HG02840 (cell line): ENCODE measurements around the gene MAPK11.

Experiments used
- ATAC-seq: cut with Tn5 transposase; IDR thresholded peaks from one replicate; pipeline ENCODE4 v1.9.1; 2021; ENCODE audit warnings: mild to moderate bottlenecking, moderate library complexity, moderate number of reproducible peaks; ENCODE audit not compliant: unreplicated experiment, low FRiP score

MAPK11 gene

DNA sequence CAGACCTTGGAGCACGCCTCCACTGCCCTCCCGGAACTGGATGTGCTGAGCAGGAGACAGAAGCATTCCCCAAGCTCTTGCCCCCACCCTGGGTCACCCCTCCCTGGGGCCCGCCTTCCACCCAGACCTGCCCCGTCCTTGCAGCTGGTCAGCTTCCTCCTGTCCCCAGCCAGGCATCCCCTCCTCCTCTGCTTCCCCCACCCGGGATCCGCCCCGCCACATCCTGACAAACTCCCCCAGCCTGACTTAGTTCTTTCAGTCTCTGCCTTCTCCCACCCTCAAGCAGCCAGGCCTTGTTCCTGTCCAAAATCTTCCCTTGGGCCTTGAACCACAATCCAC, 38.4 kb upstream of the MAPK11 start:
- no peak for ATAC-seq

DNA sequence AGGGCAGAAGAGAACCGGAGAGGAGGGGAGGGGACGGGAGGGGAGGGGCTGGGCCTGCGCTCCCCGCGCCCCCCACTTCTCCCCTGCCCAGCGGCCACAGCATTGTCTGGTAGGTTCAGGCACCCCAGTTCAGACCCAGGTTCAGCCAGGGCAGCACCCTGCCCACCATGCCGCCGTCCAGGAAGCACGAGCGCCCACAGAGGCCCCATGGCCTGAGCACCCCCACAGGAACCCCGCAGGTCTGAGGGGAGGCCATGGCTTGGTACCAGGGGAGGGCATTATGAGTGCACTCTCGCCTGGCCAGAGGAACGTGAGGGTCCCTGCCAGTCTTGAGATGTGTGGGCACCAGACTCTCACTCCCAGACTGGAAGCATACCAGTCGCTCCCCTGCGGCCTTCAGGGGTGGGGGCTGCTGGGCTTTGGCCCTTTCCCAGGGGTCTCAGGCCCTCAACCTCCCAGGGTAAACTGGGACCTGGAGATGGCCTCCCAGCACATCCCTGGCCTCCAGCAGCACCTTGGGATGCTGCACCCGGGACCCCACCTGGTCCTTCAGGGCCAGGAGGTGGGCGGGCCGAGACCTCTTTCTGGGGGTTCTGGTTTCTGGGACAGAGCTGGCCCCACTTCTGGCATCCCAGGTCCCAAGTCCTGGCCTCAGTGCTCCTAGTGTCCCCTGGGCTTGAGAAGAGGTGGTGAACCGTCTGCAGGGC, 37.9 kb upstream of the MAPK11 start:
- no peak for ATAC-seq

DNA sequence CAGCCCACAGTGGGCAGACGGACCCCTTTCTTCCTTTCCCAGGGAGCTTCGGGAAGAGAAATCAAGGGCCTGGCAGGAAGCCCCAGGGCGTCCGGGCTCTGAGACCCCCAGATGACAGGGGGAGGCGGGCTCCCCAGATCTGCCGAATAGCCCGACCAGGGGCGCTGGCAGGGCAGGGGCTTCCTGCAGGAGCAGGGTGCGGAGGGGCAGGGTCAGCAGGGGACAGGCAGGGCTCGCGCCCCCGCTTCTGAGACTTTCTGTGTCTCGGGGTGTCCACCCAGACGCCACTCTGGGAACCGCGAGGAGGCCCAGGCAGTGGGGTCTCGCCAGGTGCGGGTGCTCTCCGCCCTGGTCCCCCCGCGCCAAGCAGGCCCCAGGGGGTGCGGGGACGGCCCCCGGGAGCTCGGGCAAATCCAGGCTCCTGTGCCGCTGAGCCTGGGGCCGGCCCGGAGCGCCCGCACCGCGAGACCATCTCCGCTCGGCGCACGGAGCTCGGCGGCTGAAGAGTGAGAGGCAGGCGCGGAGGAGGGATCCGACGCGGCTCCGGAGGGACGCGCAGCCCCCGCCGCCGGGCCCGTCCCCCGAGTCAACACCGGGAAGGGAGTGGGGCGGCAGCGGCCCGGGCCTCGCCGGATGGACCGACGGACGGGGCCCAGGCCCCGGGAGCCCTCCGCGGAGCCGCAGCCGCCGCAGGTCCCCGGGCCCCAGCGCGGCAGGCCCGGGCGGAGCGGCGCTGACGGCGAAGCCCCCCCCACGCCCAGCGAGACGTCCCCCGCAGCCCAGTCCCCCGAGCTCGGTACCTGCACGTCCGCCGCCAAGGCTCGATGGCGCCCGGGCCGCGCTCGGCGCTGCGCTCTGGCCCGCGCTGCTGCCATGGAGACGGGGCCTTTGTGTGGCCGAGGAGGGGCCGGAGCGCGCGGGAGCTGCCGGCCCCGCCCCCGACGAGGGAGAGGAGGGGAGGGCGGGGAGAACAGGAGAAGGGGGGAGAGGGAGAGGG, 36.9 kb upstream of the MAPK11 start, which contains the start of gene PLXNB2:
TSS of gene PLXNB2 (minus strand) at position 894 of the 997 bp plus-strand sequence. CDS start 17,062 bp downstream, outside the sequence.
- ATAC-seq, result no peak

DNA sequence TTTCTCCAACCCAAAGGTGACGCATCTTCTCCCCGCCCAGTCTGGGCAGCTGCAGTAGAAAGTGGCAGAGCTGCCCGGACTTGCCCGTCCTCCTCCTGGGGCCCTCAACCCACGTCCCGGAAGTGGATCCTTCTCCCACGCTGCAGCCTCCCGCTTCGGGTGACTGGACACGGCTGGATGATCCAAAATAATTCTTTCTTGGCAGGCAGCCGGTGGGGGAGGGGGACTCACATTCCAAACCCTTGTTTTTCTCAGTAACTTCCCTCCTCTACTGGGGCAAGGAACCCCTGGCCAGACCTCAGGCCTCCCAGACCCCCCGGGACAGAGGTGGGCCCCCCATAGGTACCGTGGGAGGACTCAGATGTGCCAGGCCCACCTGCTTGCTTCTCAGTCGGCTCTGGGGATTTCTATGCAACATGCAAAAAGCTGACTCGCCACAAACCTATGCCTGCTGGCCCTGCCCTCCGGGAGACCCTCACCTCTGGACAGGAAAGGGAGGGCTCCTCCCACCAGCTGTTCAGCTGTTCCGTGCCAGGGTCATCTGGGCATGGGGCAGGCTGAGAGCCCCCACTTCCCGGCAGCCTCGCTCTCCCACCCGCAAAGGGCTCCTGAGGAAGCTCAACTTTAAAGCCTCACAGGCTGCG, 35.9 kb upstream of the MAPK11 start:
- ATAC-seq, result no peak

DNA sequence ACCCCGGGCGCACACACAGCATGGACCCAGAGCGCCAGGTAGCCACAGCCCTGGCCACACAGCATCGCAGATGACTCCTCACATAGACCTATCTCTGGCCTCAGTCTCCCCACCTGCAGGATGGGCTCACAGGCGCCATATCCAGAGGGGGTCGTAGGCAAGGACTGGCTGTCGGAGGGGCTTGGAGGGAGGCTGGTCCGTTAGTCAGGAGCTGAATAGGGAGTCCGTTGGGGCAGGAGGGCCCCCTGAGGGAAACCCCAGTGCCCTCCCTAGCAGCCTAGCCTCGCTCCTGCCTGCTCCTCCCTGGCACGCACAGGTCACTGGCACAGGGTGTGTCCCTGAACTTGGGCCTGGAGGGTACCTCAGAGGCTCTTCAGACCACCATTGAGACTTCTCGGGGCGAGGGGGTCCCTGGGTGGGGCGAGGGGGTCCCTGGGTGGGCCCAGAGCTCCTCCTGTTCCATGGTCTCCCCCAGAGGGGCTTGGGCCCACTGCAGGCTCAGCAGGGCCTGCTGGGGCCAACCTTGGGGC, 35.3 kb upstream of the MAPK11 start:
- ATAC-seq, result no peak

DNA sequence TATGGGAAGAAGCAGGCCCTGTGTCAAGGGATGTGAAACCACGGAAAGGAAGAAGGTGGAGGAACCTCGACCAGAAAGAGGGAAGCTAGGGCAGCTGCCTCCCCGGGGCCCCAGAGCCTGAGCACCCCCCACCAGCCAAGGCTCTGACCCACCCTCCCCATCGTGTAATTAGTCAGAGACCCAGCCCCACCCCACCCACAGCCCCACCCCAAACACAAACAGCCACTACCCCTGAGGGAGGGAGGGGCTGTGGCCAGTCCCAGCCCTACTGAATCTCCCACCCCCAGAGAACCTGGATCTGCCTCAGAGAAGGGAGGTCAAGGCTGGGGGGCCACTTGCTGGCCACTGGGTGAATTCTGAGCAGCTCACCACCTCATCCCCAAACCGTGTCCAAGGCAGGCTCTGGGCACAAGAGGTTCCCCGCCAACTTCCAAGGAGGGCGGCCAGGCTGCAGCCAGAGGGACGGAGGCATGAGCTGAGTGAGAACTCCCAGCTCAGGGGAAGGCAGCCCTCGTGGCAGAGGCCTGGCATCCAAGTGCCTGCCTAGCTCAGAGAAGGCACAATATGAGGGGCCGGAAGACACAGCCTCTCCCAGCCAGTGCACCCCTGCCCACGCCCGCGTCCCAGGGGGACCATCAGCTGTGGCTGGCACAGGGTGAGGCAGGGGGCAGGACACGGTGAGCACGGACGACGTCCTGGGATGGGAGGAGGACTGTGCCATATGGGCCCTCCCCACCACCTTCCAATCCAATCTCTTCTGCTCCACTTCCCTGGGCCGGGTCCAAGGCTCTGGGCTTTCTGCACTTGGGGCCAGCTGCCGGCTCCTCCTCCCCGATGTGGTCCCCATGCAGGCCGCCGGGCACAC, 34.6 kb upstream of the MAPK11 start:
- ATAC-seq, result no peak

DNA sequence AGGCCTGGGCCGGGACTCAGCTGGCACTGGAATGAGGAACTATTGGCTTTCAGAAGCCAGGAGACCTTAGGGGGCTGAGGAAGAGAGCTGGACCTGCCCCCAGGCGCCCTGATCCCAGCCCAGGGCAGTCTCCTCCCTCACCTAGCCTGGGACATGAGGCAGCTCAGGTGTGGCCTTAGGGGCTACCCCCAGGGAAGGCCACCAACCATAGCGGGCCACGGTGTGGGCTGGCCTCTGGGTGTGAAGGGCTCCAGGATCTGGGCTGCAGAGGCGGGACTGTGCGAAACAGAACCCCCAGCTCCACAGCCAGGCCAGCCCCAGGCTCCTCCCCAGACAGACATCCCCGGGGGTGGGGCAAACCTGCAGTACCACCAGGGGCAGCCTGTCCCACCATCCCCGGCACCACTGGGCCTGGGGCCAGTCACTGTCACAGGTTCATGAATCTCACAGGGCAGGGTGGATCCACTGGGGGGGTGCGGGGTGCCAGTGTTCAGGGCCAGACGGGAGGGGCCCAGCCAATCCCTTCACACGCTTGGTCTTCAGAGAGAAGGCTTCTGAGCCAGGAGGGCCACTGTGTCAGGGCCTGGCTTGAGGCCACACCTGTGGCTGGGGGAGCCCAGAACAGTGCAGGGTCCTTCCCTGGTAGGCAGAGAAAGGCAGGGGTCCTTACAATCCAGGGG, 33.8 kb upstream of the MAPK11 start:
- no peak for ATAC-seq

DNA sequence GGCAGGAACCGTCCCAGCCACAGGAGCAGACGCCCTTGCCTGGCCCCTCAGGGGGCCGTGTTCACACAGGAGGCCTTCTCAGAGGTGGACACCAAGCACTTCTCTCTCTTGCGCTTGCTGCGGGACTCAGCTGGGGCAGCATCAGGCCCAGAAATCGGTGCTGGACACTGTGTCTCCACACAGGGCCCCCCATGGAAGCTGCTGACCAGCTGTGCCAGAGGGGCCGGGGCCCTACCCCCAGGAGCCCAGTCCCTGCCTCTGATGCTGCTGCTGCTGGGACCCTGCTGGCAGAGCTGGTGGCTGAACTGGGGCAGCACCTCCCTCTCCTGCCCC, 33.3 kb upstream of the MAPK11 start:
- no peak for ATAC-seq

DNA sequence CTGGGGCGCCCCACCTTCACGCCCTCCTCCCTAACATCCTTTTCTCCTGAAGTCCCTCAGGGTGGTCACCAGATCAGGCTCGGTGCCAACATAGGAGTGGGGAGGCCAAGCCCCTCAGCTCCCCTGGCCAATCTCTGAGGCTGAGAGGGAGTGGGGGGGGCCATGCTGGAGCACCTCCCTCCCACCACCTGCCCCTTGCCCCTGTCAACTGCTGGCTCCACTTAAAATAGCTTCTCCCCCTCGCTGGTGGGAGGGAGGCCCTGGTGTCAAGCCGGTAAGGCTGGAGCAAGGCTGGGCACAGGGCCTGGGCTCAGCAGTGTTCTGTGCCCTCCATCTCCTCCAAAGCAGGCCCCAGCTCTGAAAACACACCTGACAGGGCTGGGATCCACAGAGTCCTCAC, 32.4 kb upstream of the MAPK11 start:
- ATAC-seq, result no peak

DNA sequence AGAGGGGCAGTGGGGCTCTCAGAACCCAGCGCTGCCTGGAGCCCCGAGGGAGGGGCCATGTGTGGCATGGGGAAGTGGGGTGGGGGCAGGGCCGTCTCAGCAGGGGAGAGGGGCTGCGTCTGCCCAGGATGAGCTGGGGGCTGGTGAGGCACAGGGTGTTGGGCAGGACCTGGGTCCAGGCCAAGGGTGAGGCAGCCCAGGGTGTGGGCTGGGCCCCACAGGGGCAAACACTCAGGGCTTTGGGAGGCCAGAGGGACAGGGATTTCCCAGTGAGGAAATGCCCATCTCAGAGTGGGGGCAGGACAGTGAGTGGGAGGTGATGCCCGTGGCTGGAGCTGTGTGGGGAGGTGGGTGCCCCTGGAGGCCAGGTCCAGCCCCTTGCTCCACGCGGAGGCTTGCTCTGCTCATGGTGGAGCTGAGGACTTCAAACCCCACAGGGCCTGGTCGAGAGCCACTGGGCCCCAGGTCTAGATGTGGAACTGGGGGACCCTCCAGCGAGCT, 31.9 kb upstream of the MAPK11 start:
- no peak for ATAC-seq

DNA sequence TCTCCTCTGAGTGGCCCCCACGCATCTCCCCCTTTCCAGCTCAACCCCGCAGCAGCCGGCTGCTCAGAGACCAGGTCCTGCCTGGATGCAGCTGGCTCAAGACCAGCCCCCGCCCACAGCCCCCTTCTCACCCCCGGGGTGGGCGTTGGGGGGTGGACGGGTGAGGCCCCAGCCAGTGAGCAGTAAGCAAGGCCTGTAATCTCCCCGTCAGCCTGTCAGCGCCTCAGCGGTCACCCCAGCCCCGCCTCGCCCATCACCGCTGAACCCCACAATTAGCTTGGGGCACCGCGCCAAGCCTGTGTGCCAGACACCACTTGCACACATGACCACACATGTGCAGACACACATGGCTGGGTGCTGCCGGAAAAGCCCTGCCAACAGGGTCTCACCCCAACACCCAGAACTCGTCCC, 31.4 kb upstream of the MAPK11 start:
- no peak for ATAC-seq

DNA sequence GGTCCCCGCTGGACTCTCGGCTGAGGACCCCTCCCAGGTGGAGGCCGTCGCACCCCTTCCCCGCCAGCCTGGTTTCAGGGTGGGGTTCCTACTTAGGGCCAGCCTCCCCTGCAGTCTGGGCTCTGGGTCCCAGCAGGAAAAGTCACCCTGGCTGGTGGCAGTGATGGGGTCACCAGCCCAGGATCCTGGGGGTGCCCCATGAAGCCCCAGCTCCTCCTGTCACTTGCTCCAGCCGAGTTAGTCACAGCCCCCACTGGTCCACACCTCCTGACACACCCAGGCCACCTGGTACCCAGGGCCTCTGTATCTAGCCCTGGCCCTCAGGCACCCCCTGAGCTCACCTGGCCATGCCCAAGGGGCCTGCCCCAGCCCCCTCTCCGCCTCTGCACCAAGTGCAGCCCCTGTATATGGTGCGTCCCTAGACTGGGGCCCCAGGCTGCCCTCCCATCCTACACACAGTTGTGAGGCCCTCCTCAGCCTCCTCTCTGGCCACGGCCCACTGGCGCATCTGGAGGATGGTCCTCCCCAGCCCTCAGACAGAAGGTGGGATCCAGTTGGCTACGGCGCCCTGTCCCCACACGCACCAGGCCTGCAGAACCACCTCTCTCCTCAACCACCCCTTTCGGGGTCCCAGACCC, 30.6 kb upstream of the MAPK11 start:
- ATAC-seq, result no peak

DNA sequence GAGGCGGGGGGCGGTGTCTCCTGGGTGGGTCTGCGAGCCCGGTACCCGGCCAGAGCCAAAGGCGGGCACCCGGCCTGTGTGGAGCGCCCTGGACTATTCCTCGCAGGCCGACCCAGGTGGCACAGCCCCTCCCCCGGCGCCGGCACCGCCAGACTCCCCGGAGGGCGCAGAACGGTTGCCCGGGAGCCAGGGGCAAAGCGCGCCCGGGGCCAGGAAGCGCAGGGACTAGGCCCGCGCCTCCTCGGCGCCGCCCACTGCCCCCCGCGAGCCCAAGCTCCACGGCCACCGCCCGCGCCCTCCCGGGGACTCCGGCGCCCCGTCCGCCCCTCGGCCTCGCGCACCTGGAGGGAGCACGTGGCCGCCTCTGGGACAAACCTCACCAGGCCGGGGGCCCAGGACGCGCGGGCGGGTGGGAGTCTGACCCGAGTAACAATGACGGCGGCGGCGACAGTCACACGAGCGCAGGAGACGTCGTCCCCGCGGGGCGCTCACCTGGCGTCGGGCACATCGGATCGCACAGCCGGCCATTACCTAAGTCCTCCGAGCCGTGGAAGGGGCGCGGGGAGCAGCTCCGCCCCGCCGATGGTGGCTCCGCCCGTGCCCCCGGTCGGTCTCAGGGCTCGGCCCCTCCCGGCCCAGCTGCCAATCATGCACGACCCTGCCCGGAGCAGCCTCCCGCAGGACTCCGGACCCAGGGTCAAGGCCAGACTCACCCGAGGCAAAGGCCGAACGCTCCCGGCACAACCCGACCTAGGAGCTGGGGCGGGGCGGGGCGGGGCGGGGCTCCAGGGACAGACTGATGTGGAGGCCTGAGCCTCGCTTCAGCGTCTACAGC, 29.8 kb upstream of the MAPK11 start:
- ATAC-seq, result no peak

DNA sequence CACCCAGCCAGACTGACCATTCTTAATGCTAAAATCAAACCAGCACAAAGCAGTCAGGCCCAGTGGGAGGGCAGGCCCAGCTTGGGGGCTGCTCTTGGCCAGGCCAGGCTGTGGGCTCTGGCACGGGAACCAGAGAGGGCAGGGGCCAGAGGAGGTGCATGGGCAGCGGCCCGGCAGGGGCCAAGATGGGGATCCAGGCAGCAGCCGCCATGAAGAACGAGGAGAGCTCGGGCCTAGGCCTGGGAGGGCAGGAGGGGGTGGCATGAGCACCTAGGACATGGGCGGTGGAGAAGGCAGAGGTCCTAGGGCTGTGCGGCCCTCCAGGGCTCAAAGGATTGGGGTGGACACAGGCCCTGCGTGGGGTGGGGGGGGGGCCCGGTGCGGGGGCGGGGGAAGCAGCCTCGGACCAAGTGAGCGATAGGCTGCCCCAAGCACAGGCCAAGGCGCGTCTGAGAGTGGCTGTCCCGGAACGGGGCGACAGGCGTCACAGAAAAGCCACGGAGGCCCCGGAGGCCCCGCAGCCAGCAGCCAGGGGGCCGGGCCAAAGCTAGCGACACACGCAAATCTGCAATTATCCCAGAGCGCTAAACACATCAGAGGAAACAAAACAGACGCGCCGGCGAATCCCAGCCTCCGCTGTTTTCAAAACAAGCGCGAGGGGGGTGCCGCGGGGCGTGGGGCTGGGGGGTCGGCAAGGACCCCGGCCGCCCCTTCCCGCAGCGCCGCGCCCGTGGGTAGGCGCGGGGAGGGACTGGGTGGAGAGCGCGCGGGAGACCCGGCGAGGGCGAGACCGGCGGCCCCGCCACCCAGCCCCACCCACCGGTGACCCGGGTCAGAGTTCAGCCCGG, 29.0 kb upstream of the MAPK11 start:
- no peak for ATAC-seq

DNA sequence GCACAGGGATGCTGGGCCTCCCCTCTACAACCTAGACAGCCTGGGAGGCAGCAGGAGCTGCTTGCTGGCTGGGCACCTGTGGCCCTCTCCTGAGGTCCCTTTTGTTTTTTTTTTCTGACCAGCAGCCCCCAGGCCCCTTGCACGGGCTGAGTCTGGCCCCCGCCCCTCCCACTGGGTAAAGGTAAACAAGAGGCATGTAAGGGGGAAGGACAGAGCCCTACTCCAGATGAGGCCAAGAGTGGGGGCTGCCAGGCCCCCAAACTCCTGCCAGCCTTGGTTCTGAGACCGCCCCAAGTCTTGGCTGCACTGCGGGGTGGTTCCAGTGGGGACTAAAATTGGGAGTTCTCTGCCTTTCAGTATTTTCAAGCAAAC, 28.1 kb upstream of the MAPK11 start:
- ATAC-seq, result no peak

DNA sequence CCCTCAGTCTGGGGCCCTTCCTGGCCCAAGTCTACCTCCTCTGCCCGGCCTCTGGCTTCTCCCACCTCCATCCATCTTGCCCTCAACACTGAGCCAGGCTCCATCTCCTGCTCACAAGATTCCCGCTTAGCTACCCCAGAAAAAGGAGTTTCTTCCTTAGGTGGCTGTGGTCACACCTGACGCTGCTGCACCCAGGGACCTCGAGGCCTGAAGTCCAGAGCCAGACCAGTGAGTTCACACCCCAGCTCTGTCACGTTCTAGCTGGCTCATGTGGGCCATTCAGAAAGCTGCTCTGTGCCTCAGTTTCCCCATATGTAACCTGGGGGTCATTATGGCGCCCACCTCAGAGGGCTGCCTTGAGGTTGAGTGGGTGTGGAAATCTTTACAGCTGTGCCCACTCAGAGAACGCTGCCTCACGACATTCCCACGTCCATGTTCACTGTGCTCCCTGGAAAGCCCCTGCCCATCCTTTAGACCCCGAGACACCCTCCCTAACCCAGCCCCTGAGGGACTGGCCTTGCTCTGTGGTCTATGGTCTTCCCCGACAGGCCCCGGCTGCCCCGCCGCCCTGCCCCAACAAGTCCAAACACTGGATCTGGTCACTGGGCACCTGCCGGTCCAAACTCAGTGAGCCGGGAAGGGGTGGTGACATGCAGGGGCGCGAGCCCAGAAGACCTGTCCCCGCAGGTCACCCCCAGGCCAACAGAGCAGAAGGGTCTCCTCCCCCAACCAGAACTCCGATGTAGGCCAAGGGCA, 27.5 kb upstream of the MAPK11 start:
- no peak for ATAC-seq
